Jurkat, Clone E6-1 (cell line): ENCODE measurements around the gene PLA2G4E.

ENCODE experiments used
- DNase-seq: peaks from one replicate; pipeline ENCODE4 v3.0.0-alpha.2; 2011; ENCODE audit warnings: low read depth, low spot score
- H3K4me3 ChIP-seq: 2 replicates; pipeline ENCODE4 v1.5.1; 2011; ENCODE audit warnings: mild to moderate bottlenecking, low read length, control low read depth, moderate library complexity

The PLA2G4E gene

GRCh38 chr15:41968701-41969100 is 52.1 kb downstream of the PLA2G4E start:
- DNase-seq = no peak
- no peak overlapping the region for H3K4me3 ChIP-seq

DNA sequence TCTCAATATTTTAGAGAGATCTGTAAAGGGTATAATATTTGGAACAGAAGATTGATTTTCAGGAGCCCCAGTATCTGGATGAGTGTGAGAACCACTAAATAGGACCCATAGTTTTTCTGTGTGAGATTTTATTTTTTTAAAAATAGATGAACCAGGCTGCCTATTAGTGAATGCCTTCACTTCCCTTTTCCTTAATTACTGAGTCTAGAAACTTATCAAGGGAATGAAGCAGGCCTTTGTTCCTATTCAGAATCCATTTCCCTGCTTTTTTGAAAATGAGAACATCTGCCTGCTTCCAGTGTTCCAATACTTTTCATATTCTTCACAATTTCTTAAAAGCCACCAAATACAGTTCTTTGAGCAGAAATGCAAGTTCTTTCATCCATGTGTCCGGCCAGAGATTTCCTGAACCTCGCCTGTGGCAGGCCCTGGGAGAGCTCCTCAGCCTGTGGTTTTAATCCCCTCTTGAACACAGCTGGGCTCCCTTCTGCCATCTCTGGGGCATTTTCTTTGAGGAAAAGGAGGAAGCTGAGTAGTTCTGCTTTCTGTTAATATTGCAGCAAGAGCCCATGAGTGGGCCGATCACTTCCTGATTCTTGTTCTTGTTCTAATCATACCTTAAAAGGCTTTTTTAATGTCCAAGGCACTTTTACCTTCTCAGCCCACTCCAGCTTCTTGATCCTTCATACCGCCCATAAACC is 53.2 kb downstream of the PLA2G4E start:
- H3K4me3 ChIP-seq = no peak overlapping the region
- DNase-seq = no peak

DNA sequence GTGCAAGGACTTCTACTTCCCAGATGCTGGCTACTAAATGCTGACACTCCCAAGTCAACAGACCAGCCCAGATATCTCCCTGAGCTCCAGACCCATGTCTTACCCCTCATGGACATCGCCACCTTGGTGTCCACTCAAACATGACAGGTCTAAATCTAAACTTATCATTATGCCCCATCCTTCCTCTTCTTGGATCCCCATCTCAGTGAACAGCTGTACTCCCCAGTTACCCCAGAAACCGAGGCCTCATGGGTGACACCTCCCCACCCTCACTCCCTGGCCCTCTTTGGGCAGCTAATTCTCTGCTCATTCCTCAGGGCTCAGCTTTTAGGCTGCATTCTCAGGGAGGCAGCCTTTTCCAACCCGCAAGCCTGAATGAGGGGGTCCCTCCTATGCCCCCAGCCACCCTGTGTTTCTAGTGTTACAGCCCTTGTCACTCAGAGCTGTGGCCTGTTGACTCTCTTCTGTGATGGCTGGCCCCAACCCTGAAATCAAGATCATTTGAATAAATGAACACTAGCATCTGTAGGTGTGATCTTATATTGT is 53.8 kb downstream of the PLA2G4E start:
- no peak for DNase-seq

DNA sequence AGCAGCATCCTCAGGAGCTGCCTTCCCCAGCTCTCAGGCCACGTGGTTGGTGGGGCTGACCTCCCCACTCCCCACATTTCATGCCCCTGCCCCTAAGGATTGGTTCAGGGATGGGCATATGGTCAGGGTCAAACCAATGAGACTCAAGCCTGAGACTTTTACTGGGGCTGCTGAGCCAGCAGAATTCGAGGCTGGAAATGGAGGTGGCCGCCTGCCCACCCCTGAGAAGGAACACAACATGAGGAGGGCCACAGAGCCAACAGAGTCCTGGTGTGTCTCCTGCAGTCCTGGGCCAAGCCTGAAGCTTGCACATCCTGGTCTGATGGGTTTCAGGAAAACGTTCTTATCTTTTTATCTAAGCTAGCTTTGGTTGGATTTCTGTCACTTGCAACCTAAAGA is 54.4 kb downstream of the PLA2G4E start:
- DNase-seq = no peak

More for the DNA sequence above, 53.8 kb downstream of the PLA2G4E start:
- H3K4me3 ChIP-seq = no peak overlapping the region

GRCh38 chr15:41965441-41966413 is 55.1 kb downstream of the PLA2G4E start:
- no peak overlapping the region for H3K4me3 ChIP-seq
- DNase-seq = no peak

More for the DNA sequence above, 54.4 kb downstream of the PLA2G4E start:
- H3K4me3 ChIP-seq = no peak overlapping the region

- DNase-seq = no peak
- no peak overlapping the region for H3K4me3 ChIP-seq
These were observed 59.1 kb downstream of the PLA2G4E start for GRCh38 chr15:41961595-41962202.

GRCh38 chr15:41961001-41961518 is 59.8 kb downstream of the PLA2G4E start:
- no peak for DNase-seq
- H3K4me3 ChIP-seq = no peak overlapping the region

- DNase-seq = no peak
- no peak overlapping the region for H3K4me3 ChIP-seq
These were observed 62.8 kb downstream of the PLA2G4E start for GRCh38 chr15:41958002-41958420.

GRCh38 chr15:41957021-41957897 is 63.6 kb downstream of the PLA2G4E start:
- H3K4me3 ChIP-seq = no peak overlapping the region

GRCh38 chr15:41955807-41956525 is 64.9 kb downstream of the PLA2G4E start:
- no peak overlapping the region for H3K4me3 ChIP-seq
- no peak for DNase-seq

More at GRCh38 chr15:41957021-41957897, 63.6 kb downstream of the PLA2G4E start:
- no peak for DNase-seq

GRCh38 chr15:41955100-41955499 is 65.7 kb downstream of the PLA2G4E start:
- H3K4me3 ChIP-seq = no peak overlapping the region
- DNase-seq = no peak

GRCh38 chr15:41954036-41954435 is 66.8 kb downstream of the PLA2G4E start:
- H3K4me3 ChIP-seq = no peak overlapping the region
- DNase-seq = no peak

- no peak overlapping the region for H3K4me3 ChIP-seq
- DNase-seq = no peak
These were observed 68.8 kb downstream of the PLA2G4E start for GRCh38 chr15:41952013-41952563.

GRCh38 chr15:41951571-41951970 is 69.3 kb downstream of the PLA2G4E start:
- DNase-seq = no peak
- no peak overlapping the region for H3K4me3 ChIP-seq

DNA sequence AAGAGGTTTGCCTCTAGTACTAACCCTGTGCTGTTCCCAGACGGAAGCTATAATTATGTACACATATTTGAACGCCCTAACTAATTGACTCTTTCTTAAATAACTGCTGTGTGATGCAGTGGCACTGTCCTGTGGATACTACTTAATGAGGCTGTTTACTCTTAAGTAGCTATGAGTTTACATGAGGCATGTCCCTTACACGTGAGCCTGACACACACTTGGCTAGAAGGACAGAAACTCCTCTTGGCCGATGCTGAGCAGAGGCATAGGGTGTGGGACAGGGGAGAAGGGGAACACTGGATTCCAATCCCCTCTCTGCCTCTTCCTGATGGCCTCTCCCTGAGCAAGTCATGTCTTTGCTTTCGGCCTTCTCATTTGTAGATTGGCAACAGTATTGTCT is 70.4 kb downstream of the PLA2G4E start:
- DNase-seq = no peak
- H3K4me3 ChIP-seq = no peak overlapping the region

DNA sequence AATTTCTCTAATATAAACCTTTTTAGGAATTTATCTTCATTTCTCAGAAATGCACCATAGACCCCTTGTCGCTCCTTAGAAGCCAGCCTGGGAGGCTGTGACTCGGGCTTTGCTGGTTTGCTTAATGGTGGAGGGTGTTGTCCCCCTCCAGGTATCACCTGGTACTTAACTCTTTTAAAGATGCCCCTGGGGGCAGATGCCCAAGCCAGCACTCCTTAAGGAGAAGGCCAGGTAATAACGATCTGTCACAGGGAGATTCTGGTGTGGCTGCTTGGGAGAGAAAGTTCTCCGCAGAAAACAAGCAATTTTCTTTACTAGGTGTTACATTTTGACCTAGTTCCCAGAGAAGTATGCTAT is 70.7 kb downstream of the PLA2G4E start:
- no peak overlapping the region for H3K4me3 ChIP-seq
- no peak for DNase-seq

DNA sequence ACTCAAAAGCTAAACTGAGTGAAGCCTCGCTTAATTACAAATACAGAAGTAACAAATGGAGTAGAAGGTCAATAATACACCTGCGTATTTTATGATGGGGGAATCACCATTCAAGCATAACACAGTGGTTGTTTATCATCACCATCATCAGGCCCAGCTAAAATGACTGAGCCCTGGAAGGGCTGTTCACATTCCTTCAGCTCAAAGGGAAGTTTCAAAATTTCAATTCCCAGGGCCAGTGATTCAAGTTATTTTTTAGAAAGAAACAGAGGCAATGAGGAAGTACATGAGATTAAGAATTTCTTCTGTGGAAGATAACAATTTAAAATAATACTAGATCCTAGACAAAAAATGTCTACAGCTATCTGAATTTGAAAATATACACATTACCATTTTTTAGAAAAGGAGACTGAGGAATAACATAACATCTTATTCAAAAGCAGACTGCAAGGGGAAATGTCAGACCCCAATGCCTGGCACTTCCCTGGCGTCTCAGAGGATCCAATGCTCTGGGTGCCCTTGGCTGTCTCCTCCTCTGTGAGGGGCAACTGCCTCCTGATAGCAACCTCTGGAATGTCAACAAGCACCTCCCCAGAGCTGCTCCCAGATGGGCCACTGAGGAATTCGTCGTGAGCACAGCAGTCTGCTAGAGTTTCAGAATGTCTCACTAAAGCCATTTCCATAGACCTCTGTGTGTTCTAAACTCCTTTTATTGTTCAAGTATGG is 71.3 kb downstream of the PLA2G4E start:
- DNase-seq = no peak
- H3K4me3 ChIP-seq = no peak overlapping the region
